Activated CD8-positive, alpha-beta memory T cell treated with anti-CD3 and anti-CD28 coated beads for 4 hours (primary cell): Measurements from ENCODE around the gene DGKI.

Experiments
- DNase-seq, 2 donors: peaks; one replicate each; pipeline ENCODE4 v3.0.0-alpha.2; 2020; ENCODE audit warnings: low read depth in 2 of 2

DGKI gene

GRCh38 chr7:137787301-137787976, 59.3 kb downstream of the DGKI start:
- DNase-seq, result no peak

GRCh38 chr7:137778511-137778910, 68.3 kb downstream of the DGKI start:
- DNase-seq, result no peak

DNA sequence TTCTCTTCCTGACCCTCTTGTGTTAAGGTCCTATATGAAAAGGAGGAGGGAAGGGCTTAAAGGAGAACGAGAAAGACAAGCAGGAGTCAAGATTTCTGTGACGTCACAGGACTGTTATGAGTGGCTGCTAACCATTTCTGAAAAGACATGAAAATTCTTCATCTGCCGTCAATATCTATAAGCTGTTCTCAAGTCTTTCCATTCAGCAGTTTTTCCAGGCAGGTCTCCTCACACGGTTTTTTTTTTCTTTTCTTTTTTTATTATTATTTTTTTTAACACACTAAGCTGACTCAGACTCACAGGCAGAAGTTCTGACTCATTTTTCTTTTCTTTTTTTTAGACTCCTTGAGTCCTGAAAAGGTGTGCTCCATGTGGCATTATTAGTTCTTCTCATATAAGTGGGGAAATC, 72.0 kb downstream of the DGKI start:
- no peak for DNase-seq

DNA sequence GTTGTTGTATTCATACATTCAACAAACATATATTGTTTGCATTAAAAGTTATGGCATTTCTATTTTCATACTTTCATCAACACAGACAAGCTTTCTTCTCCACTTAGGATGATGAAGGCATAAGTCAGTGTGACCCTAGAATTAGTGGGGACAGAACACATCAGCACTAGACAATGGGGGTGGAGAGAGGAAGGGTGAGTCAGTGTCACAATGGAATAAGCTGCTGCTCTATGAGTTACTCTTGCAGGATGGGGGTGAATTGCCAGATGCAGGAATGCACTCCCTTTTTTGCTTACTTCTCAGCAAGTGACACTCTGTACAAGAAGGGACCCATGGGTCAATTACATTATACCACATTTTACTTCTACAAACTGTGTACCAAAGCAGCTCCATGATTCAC, 74.0 kb downstream of the DGKI start:
- DNase-seq, result no peak

DNA sequence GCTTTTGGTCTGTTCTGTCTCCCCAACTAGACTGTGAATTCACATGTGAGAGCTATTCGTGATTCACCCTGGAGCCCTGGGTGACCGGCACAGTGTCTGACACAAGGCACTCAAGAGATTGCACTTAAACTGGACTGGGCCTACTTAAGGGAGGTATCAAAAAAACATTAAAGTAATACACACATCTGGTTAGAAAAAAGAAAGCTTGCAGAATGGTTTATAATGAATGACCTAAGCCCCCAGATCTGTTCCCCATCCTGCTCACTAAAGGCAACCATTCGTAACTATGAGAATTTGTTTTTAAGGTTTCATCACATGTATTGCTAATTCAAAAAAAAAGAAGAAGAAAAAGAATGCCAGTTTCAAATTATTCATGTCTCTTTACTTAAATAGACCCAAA, 74.5 kb downstream of the DGKI start:
- no peak for DNase-seq

GRCh38 chr7:137771679-137772078, 75.1 kb downstream of the DGKI start:
- DNase-seq, result no peak

DNA sequence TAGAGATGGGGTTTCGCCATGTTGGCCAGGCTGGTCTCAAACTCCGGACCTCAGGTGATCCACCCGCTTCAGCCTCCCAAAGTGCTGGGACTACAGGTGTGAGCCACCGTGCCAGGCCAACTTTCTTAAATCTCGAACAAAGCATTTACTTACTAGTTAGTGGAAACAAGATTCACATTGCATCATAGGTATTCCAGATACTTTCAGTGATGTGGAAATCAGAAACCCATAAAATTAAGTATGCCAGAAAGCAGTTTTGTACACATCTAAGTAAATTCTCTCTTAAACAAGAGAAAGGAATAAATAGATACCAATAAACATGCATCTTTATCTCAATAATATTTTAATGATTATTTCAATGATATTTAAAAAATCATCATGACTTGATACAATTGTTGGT, 75.5 kb downstream of the DGKI start:
- no peak for DNase-seq

- DNase-seq, result no peak
Observed at GRCh38 chr7:137768366-137768765, 78.4 kb downstream of the DGKI start.

- DNase-seq, result no peak
Observed at GRCh38 chr7:137762334-137762733, 84.4 kb downstream of the DGKI start.

GRCh38 chr7:137760111-137760510, 86.7 kb downstream of the DGKI start:
- DNase-seq, result no peak

- no peak for DNase-seq
Observed at GRCh38 chr7:137757146-137757925, 89.4 kb downstream of the DGKI start.

DNA sequence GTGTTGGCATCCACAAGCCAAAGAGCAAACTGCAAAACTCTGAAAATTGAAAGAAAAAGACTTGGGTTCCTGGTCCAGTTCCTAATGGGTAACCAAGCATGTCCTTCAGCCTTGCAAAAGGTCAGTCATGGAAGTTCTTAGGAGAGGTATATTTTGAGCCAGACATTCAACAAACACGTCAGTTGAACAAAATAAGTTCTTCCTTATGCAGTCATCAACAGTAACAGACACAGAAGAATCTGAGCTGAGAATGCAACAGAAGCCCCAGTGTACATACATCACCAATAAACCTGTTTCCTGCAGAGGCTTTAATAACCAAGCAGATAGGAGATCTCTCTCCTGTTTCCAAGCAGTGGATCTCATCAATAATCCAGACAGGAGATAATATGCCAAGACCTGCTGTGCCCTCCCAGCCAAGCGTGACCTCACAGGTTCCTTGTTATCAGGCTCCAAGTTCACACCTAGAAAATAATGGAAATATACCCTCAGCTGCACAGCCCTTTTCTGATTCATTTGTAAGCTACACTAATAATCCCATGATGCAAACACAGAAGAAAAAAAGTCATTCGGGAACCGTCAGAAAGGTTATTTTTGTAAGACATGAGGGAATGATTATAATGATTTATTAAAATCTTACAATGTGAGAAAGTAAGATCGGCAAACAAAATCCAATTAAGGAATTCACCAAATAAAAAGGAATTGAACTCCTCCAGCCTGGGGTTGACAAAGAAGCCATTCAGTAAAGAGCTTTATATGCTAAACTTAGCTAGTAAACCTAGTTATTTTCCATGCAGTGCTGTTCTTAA, 90.7 kb downstream of the DGKI start:
- no peak for DNase-seq

GRCh38 chr7:137755427-137755826, 91.3 kb downstream of the DGKI start:
- DNase-seq, result no peak

GRCh38 chr7:137753948-137754851, 92.6 kb downstream of the DGKI start:
- no peak for DNase-seq

- no peak for DNase-seq
Observed at GRCh38 chr7:137753575-137753947, 93.2 kb downstream of the DGKI start.

DNA sequence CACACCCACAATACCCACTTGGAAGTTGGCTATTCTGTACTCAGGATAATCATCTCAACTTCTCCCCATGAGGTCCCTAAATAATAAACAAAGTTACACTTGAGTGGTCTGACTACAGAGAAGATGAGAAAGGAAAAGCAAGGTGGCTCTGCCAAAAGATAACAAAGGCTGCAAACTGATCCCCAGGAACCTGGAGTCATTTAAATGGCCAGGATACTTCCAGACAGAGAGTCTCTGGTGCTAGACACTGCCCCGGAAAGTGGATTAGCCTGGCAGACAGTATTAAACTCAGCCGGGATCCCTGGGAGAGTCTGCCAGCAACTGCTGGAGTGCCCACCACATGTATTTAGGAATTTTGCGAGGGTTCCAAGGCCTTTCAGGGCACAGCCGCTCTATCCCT, 93.7 kb downstream of the DGKI start:
- no peak for DNase-seq

GRCh38 chr7:137751361-137752009, 95.3 kb downstream of the DGKI start:
- no peak for DNase-seq

- no peak for DNase-seq
Observed at GRCh38 chr7:137747359-137748031, 99.3 kb downstream of the DGKI start.

DNA sequence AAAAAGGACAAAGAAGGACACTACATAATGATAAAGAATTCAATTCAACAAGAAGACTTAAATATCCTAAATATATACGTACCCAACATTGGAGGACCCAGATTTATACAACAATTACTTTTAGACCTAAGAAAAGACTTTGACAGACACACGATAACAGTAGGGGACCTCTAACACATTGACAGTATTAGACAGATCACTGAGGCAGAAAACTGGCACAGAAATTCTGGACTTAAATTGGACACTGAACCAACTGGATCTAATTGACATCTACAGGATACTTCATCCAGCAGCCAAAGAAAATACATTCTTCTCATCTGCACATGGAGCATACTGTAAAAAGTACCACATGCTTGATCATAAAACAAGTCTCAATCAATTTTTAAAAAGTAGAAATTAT, 103.8 kb downstream of the DGKI start:
- no peak for DNase-seq

- no peak for DNase-seq
Observed at GRCh38 chr7:137742051-137742450, 104.7 kb downstream of the DGKI start.

- DNase-seq, result no peak
Observed at GRCh38 chr7:137741443-137741842, 105.3 kb downstream of the DGKI start.
